ENCODE measurements around the gene SCN7A.
A peak's percentile ranks its signal among the peaks of the same experiment; 100 is the strongest.
"Not testable (repeated sequence)": the region's sequence is repeated elsewhere in the genome, so short reads cannot be mapped to it uniquely, and the experiment has no call there.

The SCN7A gene

DNA sequence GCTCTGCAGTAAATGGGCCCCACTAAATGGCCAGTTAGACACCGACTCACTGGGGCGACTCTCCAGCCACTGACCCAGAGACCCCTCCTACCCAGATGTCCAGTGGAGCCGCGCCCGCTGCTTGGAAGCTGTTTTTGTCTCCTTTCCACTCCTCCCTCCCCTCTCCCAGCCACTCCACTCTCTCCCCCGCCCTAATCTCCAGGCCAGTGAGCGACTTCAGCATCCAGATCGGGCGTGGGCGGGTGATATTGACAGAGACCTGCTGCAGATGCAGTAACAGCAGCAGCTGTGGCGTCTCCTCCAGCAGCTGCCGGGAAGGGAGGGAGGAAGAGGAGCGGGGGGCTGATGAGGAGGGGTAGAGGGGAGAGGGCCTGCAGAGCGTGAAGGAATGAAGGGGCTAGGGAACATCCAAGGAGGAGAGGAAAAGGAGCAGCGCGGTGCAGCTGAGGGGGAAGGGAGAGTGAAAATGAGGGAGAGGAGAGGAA lies at the start of gene SCN7A:
SCN7A (minus strand) TSS at position 110 of the 485 bp plus-strand sequence. CDS start 16,553 bp downstream, outside the sequence.
- DNase-seq: no peak

DNA sequence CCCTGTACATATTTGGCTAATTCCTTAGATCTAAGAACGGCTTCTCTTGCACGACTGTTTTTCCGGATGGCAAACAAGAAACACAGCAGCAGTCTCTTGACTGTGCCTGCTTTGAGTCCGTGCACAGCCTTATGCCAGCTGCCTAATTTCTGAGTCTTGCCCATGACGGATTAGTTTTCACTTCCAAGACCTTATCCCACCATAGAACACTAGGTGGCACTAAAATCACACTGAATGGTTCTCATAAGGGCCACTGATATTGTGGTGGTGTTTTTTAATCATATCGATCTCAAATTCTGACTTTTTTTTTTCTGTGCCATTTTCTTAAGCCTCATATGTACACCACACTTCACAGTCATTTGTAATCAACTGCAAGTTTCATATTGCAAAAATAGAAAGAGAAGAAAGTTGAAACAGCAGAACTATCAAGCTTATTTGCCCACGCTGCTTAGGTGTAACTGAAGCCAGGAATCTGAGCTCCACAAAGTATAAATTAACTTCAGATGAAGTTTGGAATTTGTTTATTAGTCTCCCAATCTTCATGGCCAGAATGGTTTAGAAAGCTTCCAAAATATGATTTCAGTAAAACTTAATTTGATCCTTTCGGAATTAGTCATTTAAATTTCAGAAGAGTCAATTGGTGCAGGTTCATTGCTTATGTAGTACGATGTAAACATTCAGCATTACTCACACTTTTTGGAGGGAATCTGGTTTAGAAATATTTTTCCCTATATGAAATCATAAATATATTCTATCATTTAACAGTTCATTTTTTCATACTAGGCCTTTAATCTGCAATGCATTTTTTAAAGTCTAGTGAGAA lies 45.5 kb upstream of the SCN7A start:
- peak in 1 of 2 donors; percentile 17 for DNase-seq

DNA sequence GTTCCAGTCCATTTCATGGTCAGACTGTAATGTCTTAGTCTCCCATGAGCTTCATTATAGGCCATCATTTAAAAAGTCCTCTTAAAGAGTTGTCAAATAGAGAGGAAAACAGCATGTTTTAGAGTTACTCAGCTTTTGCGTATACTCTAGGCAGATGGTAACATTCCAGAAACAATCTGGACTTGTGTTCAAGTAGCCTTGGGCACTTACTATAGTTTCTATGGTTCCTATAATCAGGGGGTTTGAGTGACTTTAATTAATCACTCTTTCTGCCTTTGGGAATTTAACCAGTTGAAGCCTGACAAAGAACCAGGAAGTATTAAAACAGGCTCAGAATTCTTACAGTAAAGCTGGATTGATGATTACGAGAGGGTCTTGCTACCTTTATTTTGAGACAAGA lies 42.1 kb upstream of the SCN7A start:
- no peak for DNase-seq

DNA sequence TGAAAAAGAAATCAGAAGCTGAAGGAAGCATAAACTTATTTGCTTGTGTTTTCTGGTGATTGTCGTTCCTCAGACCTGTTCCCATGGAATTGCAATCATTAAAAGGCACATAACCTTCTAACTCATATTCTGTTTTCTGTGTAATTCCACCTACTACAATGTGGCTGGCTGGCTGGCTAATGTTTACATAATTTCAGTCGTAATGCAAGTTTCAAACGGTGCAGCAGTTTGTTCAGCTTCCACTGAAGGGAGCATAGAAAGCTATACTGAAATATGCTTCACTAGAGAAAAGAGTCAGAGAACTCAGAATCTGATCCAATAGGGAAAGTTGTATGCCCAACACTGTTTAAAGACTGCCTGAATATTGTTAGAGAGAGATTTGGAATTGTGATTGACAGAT lies 27.1 kb upstream of the SCN7A start:
- no peak for DNase-seq

DNA sequence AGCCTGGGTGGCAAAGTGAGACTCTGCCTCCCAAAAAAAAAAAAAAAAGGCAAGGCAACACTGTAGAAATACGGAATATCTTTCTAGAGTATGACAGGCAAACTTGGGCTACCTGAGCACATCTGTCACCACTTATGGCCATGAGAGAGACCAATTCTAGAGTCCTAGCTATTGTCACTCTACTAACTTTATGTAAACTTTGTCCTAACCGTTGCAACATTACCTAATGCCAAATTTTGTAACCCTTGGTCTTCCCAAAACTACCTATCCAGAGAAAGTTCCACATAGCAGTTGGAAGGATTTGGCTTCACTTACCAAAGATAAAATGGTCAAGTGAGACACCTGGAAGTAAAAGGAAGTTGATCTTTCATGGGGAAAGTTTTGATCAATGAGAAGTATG lies 26.6 kb upstream of the SCN7A start:
- DNase-seq: no peak

DNA sequence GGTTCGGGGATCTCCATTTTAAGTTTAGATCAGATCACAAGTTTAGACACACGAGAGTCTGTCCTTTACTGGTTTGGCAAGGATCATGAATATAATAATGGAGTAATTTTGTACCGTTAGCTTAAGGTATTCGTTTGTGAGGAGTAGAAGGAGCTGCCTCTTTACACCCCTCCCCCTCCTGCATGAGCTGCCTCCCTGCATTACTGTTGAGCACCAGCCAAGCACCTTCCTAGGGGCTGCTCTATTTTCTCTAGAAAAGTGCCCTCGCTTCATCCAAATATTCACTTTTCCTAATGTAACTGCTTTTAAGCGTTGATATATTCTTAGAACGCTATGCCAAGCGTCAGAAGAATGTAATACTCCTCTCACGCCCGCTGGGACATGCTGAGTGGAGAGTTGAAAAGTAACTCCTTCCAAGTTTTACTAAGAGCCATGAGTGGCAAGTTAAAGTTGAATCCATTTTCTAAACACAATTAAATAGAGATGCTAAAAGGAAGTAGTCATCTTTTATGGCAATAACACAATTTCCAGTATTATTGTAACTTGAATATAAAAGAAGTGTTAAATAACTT lies 25.4 kb upstream of the SCN7A start:
- DNase-seq: no peak

DNA sequence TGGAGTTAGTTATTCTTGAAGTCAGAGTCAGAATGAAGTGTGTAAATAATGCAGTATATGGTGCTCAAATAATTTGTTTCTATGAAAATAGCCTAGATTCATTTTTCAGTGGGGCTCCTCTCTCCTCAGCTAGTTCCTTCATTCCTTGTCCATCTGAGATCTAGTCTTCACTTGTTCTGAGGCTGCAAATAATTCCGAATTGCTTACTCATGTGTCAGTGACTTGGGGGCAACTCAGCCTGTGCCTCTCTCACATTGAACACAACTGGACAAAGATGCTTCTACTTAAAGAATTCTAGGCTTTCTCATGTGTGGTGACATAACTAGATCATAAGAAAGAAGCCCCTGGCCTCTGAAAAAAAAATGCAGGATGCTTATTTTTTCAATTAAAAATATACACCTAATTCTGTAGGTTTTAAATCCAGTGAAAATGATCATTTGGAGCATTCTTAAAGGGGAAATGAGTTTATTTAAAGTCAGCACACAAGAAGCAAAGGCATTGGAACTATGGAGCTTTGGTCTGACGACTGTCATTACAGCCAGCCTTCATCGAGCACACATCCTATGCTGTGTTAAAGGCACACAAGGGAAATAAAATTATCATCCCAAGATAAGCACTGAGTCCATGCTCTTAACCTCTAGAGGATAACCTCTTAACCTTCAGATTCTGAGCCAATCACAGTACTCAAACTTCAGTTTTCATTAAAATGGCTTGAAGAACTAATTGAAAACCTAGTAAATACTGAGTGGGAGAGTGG lies 24.8 kb upstream of the SCN7A start:
- DNase-seq: no peak

DNA sequence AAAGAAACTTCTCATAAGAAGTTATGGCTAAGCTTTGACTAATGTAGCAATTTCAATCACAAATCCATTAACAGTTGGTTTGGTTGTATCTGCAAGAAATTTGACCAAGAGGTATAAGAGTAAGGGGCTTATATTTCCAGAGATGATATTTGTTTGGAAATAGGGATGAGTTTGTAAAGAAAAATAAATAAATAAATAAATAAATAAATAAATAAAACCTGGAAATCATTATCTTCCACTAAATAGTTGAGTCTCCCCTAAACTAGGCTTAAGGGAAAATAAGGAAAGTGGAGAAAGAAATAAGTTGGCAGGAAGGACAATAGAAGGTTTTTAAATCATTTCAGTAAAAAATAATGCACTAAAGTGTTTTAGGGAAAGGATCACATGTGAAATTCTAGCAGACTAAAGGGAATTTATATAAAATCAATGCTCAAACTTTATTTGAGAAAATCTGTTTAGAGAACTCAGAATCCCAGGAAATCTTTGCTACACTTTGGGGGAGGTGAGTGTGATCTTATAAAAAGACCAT lies 23.5 kb upstream of the SCN7A start:
- no peak for DNase-seq

DNA sequence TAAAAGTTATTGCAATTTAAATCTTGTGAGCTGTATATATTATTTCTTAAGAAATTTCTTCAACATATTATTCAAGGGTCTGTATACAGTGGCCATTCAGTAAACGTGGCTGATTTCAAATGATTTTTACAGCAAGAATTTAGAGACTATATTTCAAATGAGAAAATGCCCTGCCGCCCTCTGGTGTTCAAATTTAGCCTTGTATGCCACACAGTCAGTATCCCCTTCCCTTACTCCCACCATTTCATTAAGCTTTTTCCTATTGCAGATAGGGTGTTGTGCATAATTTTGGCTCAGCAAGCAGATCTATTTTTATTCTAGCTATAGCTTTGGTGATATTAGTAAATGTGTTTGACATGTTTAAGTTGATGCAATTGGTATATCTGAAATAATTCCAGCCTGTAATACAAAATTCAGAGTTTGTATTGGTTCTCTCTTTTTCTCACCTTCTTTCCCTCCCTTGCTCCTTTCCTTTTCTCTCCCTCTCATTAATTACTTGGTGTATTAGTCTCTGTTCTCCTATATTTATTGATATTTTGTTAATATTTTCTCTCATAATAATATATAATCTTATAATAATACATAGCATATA lies 22.8 kb upstream of the SCN7A start:
- DNase-seq: no peak

DNA sequence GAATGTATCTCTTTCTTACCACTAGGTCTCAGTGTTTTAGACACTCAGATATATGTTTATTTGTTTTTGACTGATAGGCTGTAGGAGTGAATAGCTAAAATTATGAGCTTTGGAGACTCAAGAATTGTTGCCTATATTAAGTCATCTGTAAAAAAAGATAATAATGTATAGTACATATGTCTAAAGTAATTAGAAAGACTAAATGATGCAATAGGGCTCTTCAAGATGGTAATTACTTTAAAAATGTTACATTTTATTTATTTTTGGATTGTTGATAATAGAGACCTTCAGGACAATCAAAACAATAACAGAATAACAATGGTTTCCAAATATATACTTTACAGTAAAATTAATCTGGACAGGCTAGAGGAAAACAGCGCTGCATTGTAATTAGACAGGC lies 19.9 kb upstream of the SCN7A start:
- DNase-seq: no peak

DNA sequence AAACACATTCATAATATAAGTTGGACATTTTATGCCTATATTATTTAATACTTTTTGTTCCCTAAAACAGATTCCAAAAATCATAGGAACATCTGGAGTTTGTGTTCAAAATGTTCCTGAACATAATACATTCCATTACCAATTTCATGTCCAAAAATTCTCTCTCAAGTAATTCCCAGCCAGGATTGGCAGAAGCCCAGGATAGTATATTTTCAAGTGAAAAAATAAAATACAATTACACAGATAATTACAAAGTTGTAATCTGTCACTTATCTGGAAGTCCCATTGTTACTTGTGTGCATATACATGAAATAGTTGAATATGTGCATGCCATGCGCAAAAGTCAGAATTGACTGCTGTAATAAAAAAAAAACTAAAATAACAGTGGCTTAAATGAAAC lies 5.2 kb upstream of the SCN7A start:
- no peak for DNase-seq

DNA sequence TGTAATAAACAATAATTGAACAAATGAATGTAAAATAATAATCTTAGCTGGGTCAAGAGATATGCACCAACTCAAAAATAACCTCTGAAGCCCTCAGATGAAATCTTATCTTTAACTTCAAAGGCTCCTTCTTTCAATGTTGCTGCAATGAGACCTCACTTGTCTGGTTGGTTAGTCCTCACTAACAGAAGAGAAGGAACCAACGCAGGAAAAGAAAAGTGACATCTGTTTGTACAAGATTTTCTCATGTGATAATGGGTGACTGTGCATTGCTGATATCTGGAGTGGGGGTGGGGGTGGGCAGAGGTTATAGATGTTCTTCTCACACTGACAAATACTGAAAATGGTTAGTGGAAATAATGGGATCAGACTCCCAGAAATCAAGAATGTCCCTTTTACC lies 2.6 kb downstream of the SCN7A start:
- no peak for DNase-seq

DNA sequence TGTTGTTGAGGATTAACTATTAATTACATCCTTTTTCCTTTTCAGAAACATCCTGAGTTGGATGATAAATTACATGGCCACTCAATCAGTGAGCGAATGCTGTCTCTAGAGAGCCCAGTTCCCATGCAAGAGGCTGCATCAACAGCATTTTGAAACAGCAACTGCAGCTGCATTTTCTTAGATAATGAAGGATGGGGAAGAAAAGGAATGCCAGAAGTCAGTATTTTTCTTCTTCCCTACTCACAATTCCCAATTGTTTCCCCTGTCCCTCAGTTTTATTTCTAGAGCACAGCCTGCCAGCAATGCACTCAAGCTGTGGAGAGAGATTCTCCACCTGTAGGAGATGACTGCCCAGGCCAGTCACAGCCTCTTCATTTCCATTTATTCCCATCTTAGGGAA lies 6.9 kb downstream of the SCN7A start:
- DNase-seq: no peak

DNA sequence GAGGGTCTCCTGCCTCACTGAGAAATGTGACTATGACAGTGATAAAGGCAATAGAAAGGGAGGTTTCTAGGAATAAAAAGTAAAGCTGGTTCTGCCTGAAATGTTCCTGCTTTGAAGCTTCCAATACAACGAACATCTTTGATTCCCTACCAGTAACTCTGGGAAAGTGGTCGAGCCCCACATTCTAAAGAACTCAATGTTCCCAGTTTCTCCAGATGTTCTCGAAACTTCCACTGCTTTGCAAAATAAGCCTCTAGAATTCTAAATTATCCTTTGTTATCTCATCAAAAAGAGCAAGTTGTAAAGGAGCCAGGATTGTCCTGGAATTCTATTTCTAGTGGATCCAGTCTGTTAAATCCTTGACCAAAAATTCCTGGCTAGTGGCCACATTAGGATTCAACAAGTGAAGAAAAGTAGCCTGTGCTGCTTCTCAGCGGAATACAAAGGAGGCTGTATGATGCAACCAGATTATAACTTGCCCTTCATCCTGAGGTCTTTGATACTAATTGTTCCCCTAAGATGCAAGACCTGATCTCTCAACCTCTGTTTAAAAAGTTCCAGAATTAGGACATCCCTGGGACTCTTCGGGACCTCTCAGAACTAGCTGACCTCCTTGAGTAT lies 8.4 kb downstream of the SCN7A start:
- DNase-seq: no peak

DNA sequence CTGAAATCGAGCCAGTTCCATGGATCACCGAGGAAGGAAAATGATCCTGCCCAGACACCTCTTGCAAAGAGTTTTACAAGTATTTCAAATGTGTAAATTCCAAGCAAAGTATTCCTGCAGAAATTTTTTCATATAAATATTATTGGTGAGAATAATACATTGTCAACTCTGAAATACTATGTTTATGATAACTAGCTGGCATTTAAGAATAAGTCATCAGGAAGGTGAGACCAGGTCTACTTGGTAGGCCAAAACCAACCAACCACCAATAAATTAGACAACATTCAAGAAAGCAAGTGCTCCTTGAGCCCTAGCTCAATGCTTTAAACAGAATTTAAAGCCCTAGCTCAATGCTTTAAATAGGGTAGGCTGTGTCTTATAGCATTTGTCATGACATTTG lies 21.7 kb downstream of the SCN7A start:
- no peak for DNase-seq

DNA sequence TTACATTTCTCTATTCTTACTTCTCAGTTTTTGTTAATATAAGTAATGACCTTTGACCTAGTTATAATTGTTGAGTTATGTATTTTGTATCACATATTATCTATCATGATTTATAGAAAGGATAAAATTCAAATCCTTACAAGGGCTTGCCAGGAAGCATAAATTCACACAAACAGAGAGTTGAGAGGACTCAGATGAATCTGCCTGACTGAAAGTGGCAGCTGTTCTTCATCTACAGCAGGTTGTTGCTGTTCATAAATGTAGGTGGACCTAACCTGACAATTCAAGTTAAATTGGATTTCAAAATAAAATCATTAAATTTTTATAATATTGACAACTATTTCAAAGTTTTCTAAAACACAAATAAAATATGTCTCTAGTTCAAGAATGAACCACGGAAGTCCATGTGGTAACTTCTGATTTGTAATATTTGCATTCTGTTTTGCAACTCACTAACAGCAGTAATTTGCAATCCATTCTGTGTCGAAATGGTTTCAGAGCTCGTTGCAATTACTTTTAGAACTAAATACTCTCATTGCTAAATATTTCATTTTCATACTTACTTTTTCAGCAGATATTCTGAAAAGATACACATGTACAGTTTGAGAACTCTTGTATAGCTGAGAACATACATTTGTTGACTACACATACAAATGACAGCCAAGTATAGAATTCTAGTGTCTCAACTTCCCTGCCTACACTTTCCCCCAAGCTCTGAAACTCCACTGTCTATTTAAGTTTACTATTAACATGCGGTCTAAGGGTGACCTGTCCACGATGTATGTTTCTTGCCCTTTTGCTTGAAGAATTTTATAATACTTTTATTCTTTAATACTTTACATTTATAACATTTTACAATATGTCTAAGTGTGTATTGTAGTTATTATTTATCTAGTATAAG lies 25.7 kb downstream of the SCN7A start:
- DNase-seq: no peak

DNA sequence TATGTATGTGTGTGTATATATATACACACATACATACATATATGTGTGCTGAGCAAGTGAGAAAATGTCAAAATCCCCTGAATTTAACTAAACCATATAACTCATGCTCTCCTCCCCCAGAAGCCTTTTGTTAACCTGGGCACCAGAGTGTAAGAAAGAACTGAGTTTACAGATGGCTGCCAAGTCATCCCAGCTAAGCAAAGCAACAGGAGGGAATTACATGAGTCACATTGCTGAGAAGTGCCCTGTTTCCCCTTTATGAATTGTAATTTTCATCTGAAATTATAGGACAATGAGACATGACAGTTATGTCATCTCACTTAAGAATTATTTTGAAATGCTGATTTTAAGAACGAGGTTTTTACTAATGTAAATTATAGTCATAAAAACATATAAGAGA lies 29.9 kb downstream of the SCN7A start:
- DNase-seq: no peak

DNA sequence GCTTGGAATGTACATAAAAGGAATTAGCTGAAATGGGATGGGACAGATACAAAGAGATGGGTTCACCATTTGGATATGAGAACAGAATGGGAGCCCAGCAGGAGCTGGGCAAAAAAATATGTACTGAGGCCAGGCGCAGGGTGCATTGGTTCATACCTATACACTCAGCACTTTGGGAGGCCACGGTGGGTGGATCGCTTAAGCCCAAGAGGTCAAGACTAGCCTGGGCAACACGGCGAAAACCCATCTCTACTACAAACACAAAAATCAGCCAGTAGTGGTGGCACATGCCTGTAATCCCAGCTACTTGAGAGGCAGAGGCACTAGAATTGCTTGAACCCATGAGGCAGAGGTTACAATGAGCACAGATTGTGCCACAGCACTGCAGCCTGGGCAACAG lies 30.4 kb downstream of the SCN7A start:
- no peak for DNase-seq

DNA sequence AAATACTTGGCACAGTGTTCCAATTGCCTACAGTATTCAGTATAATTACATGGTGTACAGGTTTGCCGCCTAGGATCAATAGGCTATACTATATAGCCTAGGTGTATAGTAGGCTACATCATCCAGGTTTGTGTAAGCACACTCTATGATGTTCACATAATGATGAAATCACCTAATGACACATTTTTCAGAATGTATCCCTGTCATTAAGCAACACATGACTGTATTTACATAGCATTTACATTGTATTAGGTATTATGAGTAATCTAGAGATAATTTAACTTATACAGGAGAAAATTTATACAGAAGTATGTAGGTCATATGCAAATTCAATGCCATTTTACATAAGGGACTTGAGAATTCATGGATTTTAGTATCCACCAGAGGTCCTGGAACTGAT lies 35.4 kb downstream of the SCN7A start:
- no peak for DNase-seq

DNA sequence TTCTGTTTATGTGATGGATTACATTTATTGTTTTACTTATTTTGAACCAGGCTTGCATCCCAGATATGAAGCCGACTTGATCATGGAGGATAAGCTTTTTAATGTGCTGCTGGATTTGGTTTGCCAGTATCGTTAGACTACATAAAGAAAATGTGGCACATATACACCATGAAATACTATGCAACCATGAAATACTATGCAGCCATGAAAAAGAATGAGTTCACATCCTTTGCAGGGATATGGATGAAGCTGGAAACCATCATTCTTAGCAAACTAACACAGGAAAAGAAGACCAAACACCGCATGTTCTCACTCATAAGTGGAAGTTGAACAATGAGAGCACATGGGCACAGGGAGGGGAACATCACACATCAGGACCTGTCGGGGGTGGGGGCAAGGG lies 38.2 kb downstream of the SCN7A start:
- not testable (repeated sequence) for DNase-seq

DNA sequence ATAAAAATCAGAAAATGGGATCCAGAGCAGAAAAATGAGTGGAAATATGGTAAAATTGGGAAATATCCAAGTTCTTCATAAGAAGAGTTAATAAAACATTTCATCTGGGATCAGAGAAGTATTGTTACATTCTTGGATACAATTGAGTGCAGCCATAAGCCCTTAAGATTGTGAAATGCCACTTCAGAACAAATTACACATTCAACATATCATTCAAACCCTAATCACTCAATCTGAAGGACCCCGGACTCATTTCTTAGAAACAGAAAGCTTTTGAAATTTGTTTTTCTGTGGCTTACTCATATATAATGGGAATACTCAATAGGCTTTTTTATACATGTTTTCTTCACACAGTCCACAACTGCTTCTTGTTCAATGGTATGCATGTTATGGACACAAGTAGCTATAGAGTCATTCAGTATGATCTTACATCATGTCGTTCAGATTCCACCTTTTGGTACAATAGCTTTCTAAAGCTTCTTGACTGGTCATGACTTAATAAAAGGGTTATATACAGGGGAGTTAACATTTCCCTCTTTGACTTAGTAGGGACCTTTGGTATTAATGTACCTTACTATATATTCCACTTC lies 39.9 kb downstream of the SCN7A start:
- DNase-seq: no peak

All from bone marrow (tissue), 2 donors.